BLaER1 treated with 17β-estradiol and CSF1 and Interleukin-3, amounts not matched to agents 10 nM and 100 nM (cell line): ENCODE measurements around the gene DPH6.
"Not testable (repeated sequence)": the region's sequence is repeated elsewhere in the genome, so short reads cannot be mapped to it uniquely, and the experiment has no call there.

ENCODE experiments used
- H3K27ac ChIP-seq, 11 experiments: shearing (Covaris generic); formaldehyde crosslinking; 2 replicates each; pipeline ENCODE4 v1.8.1; 2022
- H3K27me3 ChIP-seq, 11 experiments: shearing (Covaris generic); formaldehyde crosslinking; 2 replicates each; pipeline ENCODE4 v1.8.1; 2022
- H3K36me3 ChIP-seq, 11 experiments: shearing (Covaris generic); formaldehyde crosslinking; 2 replicates each; pipeline ENCODE4 v1.8.1; 2022
- H3K4me1 ChIP-seq, 10 experiments: shearing (Covaris generic); formaldehyde crosslinking; 2 replicates each; pipeline ENCODE4 v1.8.1; 2022
- H3K4me2 ChIP-seq, 11 experiments: shearing (Covaris generic); formaldehyde crosslinking; 2 replicates each; pipeline ENCODE4 v1.8.1; 2022
- H3K4me3 ChIP-seq, 10 experiments: shearing (Covaris generic); formaldehyde crosslinking; 2 replicates each; pipeline ENCODE4 v1.8.1; 2022
- H3K9ac ChIP-seq, 11 experiments: shearing (Covaris generic); formaldehyde crosslinking; 2 replicates each; pipeline ENCODE4 v1.8.1; 2022
- H3K9me3 ChIP-seq, 11 experiments: shearing (Covaris generic); formaldehyde crosslinking; replicated peaks in 1 of 11; 2 replicates each; pipeline ENCODE4 v1.8.1; 2022
- H4K20me1 ChIP-seq, 11 experiments: shearing (Covaris generic); formaldehyde crosslinking; 2 replicates each; pipeline ENCODE4 v1.8.1; 2022
- Cebpa-rat ChIP-seq, 11 experiments: shearing (Covaris generic); IDR thresholded peaks; 2 replicates each; pipeline ENCODE4 v1.8.1; 2022

The DPH6 gene

GRCh38 chr15:35397027-35397426 lies 148.9 kb downstream of the DPH6 start:
- H3K4me3 ChIP-seq = no peak overlapping the region
- no peak overlapping the region for H3K4me2 ChIP-seq
- no peaks in the 10 kb centered on the region for H4K20me1 ChIP-seq
- no peak overlapping the region for H3K9ac ChIP-seq
- peaks cover 0 to 5% (median 0%) of the 10 kb centered on the region in 11 experiments; a peak in 3 of 22 replicates for H3K9me3 ChIP-seq
- TF ChIP-seq Cebpa-rat (IDR thresholded peaks at IDR 0.05) = no peak
- no peak overlapping the region for H3K27ac ChIP-seq
- no peaks in the 10 kb centered on the region; a peak in 1 of 22 replicates for H3K36me3 ChIP-seq
- H3K4me1 ChIP-seq = peaks cover 0 to 19% (median 16%) of the 10 kb centered on the region in 10 experiments; a peak in 16 of 20 replicates
- H3K27me3 ChIP-seq = no peaks in the 10 kb centered on the region

DNA sequence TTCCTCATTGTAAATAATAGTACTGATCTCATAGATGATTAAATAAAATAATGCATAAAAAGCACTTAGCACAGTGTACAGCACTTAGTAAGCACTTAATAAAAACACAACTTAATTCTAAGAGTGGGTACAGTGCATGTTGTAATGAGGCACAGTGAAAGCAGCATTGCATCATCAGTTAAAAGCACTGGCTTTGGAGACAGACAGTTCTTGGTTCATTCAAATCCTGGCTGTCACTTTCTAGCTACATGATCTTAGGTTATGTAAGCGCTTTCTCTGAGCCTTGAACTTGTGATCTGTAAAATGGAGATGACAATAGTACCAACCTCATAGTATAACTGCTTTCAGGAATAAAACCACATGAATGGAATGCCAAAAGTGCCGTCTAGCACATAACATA lies 151.5 kb downstream of the DPH6 start:
- Histone ChIP-seq H3K9me3 (peaks cover 0 to 9% (median 5%) of the 10 kb centered on the region in 11 experiments; a peak in 5 of 22 replicates), H4K20me1 (no peaks in the 10 kb centered on the region), H3K4me1 (peaks cover 0 to 19% (median 16%) of the 10 kb centered on the region in 10 experiments; a peak in 16 of 20 replicates), H3K9ac (no peak overlapping the region), H3K27me3 (no peaks in the 10 kb centered on the region), H3K36me3 (no peaks in the 10 kb centered on the region), H3K27ac (no peak overlapping the region), H3K4me2 (peak overlapping the region in 10 of 11 experiments; percentile 21 to 73 (median 30); a peak in 15 of 22 replicates), H3K4me3 (no peak overlapping the region)
- TF ChIP-seq Cebpa-rat (IDR thresholded peaks at IDR 0.05) = no peak

DNA sequence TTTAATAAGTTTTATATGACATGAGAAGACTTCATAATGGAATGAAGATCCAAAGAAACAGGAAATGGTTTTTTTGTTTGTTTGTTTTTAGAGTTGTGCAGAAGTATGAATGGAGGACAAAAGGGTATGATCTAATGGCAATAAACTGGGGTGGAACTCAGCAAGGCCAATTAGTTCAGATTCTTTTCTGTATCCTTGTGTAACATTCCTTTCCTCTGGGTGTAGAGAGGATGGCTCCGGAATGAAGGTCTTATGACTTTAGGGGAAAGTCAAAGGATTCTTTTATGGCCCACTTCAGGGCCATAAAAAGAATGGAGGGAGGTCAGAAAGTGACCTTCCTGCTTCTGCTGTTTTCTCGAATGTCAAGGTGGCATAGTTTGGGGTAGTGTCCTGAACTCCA lies 152.6 kb downstream of the DPH6 start:
- Histone ChIP-seq H3K9me3 (peaks cover 0 to 9% (median 5%) of the 10 kb centered on the region in 11 experiments; a peak in 5 of 22 replicates), H3K27me3 (no peaks in the 10 kb centered on the region), H3K9ac (no peak overlapping the region), H3K27ac (no peak overlapping the region), H3K4me2 (peak overlapping the region in 8 of 11 experiments; percentile 21 to 73 (median 36); a peak in 13 of 22 replicates), H3K36me3 (no peaks in the 10 kb centered on the region), H4K20me1 (no peaks in the 10 kb centered on the region), H3K4me1 (peaks cover 0 to 19% (median 16%) of the 10 kb centered on the region in 10 experiments; a peak in 16 of 20 replicates), H3K4me3 (no peak overlapping the region)
- TF ChIP-seq Cebpa-rat (IDR thresholded peaks at IDR 0.05) = no peak

DNA sequence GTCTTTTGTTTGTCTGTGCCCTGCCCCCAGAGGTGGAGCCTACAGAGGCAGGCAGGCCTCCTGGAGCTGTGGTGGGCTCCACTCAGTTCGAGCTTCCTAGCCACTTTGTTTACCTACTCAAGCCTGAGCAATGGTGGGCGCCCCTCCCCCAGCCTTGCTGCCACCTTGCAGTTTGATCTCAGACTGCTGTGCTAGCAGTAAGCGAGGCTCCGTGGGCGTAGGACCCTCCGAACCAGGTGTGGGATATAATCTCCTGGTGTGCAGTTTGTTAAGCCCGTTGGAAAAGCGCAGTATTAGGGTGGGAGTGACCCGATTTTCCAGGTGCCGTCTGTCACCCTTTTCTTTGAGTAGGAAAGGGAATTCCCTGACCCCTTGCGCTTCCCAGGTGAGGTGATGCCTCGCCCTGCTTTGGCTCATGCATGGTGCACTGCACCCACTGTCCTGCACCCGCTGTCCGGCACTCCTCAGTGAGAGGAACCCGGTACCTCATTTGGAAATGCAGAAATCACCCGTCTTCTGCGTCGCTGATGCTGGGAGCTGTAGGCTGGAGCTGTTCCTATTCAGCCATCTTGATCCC lies 154.5 kb downstream of the DPH6 start:
- H4K20me1 ChIP-seq, H3K27me3 ChIP-seq, H3K27ac ChIP-seq, H3K4me2 ChIP-seq, H3K4me3 ChIP-seq, H3K9me3 ChIP-seq, H3K36me3 ChIP-seq, H3K9ac ChIP-seq: not testable (repeated sequence)
- peaks cover 0 to 19% (median 16%) of the 10 kb centered on the region in 10 experiments; a peak in 16 of 20 replicates for H3K4me1 ChIP-seq

- peaks cover 0 to 6% (median 0%) of the 10 kb centered on the region in 11 experiments; a peak in 2 of 22 replicates for H3K36me3 ChIP-seq
- no peak overlapping the region for H3K9ac ChIP-seq
- H3K9me3 ChIP-seq = peaks cover 0 to 5% (median 0%) of the 10 kb centered on the region in 11 experiments; a peak in 4 of 22 replicates
- H4K20me1 ChIP-seq = no peaks in the 10 kb centered on the region
- no peaks in the 10 kb centered on the region for H3K4me1 ChIP-seq
- no peak for TF ChIP-seq Cebpa-rat (IDR thresholded peaks at IDR 0.05)
- H3K4me3 ChIP-seq = no peak overlapping the region
- H3K4me2 ChIP-seq = no peak overlapping the region
- H3K27ac ChIP-seq = no peak overlapping the region
- no peaks in the 10 kb centered on the region for H3K27me3 ChIP-seq
Measured at GRCh38 chr15:35383506-35383905, 162.5 kb downstream of the DPH6 start.

DNA sequence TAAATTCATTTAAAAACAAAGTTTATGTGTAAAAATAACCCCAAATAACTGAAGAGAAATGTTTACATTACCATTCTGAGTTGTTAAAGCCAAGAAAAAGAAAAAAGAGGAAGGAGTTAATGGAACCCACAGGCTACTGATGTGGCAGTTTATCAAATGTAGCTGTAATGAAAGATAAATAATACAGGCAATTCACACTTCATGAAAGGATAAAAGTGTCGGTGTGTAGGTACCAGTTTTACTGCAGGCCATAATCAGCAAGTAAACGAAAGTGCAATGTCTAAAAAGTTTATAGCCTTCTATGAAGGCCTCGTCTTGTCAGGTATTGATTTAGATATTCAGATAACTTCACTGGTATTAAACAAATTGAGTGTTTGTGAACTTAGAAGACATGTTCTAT lies 164.6 kb downstream of the DPH6 start:
- peaks cover 0 to 8% (median 0%) of the 10 kb centered on the region in 11 experiments; a peak in 4 of 22 replicates for H3K9me3 ChIP-seq
- H3K4me2 ChIP-seq = no peak overlapping the region
- H3K4me3 ChIP-seq = no peak overlapping the region
- TF ChIP-seq Cebpa-rat (IDR thresholded peaks at IDR 0.05) = no peak
- H3K27me3 ChIP-seq = no peaks in the 10 kb centered on the region
- H3K4me1 ChIP-seq = no peaks in the 10 kb centered on the region
- H4K20me1 ChIP-seq = no peaks in the 10 kb centered on the region
- peaks cover 0 to 9% (median 0%) of the 10 kb centered on the region in 11 experiments; a peak in 2 of 22 replicates for H3K36me3 ChIP-seq
- no peak overlapping the region for H3K9ac ChIP-seq
- H3K27ac ChIP-seq = no peak overlapping the region

GRCh38 chr15:35379972-35380371 lies 166.0 kb downstream of the DPH6 start:
- H3K36me3 ChIP-seq = peaks cover 0 to 9% (median 0%) of the 10 kb centered on the region in 11 experiments; a peak in 2 of 22 replicates
- no peak overlapping the region for H3K9ac ChIP-seq
- no peaks in the 10 kb centered on the region for H3K27me3 ChIP-seq
- H4K20me1 ChIP-seq = no peaks in the 10 kb centered on the region
- H3K4me3 ChIP-seq = no peak overlapping the region
- no peak for TF ChIP-seq Cebpa-rat (IDR thresholded peaks at IDR 0.05)
- peaks cover 0 to 8% (median 0%) of the 10 kb centered on the region in 11 experiments; a peak in 4 of 22 replicates for H3K9me3 ChIP-seq
- no peaks in the 10 kb centered on the region for H3K4me1 ChIP-seq
- H3K4me2 ChIP-seq = no peak overlapping the region
- H3K27ac ChIP-seq = no peak overlapping the region

DNA sequence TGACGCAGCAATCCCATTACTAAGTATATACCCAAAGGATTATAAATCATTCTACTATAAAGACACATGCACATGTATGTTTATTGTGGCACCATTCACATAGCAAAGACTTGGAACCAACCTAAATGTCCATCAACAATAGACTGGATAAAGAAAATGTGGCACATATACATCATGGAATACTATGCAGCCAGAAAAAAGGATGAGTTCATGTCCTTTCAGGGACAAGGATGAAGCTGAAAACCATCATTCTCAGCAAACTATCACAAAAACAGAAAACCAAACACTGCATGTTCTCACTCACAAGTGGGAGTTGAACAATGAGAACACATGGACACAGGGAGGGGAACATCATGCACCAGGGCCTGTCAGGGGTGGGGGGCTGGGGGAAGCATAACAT lies 167.5 kb downstream of the DPH6 start:
- not testable (repeated sequence) for H3K4me1 ChIP-seq, H3K27ac ChIP-seq, H4K20me1 ChIP-seq

DNA sequence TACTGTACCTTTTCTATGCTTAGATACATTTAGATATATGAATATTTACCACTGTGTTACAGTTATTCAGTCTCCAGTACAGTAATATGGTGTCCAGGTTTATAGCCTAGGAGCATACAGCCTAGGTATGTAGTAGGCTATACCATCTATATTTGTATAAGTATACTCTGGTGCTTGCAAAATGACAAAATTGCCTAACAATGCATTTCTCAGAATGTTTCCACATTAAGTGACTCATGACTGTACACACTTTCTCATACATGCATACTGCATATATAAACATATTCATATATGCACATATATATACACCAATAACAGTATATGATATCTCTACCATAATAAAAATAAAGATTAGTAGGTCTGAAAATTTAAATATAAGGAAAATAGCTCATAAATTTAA lies 169.3 kb downstream of the DPH6 start:
- H3K9ac ChIP-seq = no peak overlapping the region
- peaks cover 0 to 17% (median 0%) of the 10 kb centered on the region in 11 experiments; a peak in 2 of 22 replicates for H3K36me3 ChIP-seq
- peaks cover 0 to 8% (median 0%) of the 10 kb centered on the region in 11 experiments; a peak in 4 of 22 replicates for H3K9me3 ChIP-seq
- TF ChIP-seq Cebpa-rat (IDR thresholded peaks at IDR 0.05) = no peak
- no peak overlapping the region for H3K4me3 ChIP-seq
- H3K27me3 ChIP-seq = no peaks in the 10 kb centered on the region
- no peaks in the 10 kb centered on the region for H4K20me1 ChIP-seq
- no peak overlapping the region for H3K4me2 ChIP-seq
- H3K4me1 ChIP-seq = no peaks in the 10 kb centered on the region
- H3K27ac ChIP-seq = no peak overlapping the region

More for the DNA sequence above, 167.5 kb downstream of the DPH6 start:
- not testable (repeated sequence) for H3K4me2 ChIP-seq, H3K36me3 ChIP-seq, H3K9ac ChIP-seq, H3K27me3 ChIP-seq, H3K9me3 ChIP-seq, H3K4me3 ChIP-seq

GRCh38 chr15:35374661-35375060 lies 171.3 kb downstream of the DPH6 start:
- Histone ChIP-seq H3K9me3 (peaks cover 0 to 8% (median 0%) of the 10 kb centered on the region in 11 experiments; a peak in 4 of 22 replicates), H3K36me3 (peaks cover 0 to 17% (median 0%) of the 10 kb centered on the region in 11 experiments; a peak in 3 of 22 replicates), H3K27ac (no peak overlapping the region), H3K4me2 (no peak overlapping the region), H3K27me3 (no peaks in the 10 kb centered on the region), H3K4me3 (no peak overlapping the region), H3K9ac (no peak overlapping the region), H4K20me1 (no peaks in the 10 kb centered on the region), H3K4me1 (no peaks in the 10 kb centered on the region)
- no peak for TF ChIP-seq Cebpa-rat (IDR thresholded peaks at IDR 0.05)
